ENCODE measurements around the gene SLC7A5. TPM values are rescaled to one million over a fixed set of nuclear protein-coding genes. Genes with fewer than 3 reads are reported as not detected.

Gene SLC7A5
- polyA plus RNA-seq, 1 donor from 2014 or later, result 3.9 TPM

DNA sequence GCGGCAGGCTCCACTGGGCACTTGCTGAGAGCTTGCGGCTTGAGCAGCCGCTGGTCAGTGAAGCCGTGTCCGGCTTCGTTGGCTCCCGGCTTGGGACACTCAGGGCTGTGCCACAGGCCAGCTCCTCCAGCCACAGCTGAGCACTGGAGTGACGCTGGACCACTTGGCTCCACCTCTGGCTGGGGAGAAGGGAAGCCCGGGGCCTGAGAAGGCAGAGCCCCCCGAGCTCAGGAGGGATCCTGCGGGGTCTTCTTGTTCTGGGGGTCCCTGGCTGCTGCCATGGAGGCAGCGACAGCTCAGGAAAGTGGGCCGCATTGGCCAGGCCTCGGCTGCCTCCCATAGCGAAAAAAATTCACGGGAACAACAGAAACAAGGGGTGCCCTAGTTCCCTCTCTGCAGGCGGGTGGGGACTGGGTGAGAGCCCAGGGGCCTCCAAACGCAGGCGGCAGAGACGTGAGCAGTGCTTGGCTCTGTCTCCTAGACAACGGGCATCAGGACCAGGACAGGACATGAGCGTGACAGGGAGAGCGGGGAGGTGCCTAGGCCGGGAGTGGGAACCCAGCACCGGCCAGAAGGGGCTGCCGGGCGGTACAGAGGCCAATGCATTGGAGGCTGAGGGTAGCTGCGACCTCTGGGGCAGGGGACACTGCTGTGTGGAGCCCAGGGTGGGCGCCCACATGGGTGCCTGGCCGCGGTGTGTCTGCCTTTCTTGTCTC, 37.7 kb downstream of the SLC7A5 start:
- Histone ChIP-seq H4K20me1 (ENCODE audit: insufficient read depth) (no peaks in the 10 kb centered on the region), H3K4me2 (ENCODE audit: low read length) (no peak overlapping the region), H3F3A (ENCODE audit: insufficient read depth, low read length, poor library complexity, severe bottlenecking) (no peaks in the 10 kb centered on the region), H3K9me3 (ENCODE audit: low read length) (no peaks in the 10 kb centered on the region), H3K27ac (ENCODE audit: low read length) (no peak overlapping the region), H3K36me3 (ENCODE audit: insufficient read depth, low read length) (no peaks in the 10 kb centered on the region), H3K4me3 (ENCODE audit: low read length) (no peak overlapping the region), H3K27me3 (ENCODE audit: insufficient read depth, low read depth, low read length) (no peaks in the 10 kb centered on the region), H3K9me2 (ENCODE audit: insufficient read depth, low read length) (no peaks in the 10 kb centered on the region), H3K79me2 (replicated peaks; ENCODE audit: insufficient read depth, low read length) (no peaks in the 10 kb centered on the region), H3K9ac (ENCODE audit: low read length) (no peak overlapping the region), H2AFZ (ENCODE audit: low read depth, low read length) (no peak overlapping the region)
- TF ChIP-seq, protein P1, sequence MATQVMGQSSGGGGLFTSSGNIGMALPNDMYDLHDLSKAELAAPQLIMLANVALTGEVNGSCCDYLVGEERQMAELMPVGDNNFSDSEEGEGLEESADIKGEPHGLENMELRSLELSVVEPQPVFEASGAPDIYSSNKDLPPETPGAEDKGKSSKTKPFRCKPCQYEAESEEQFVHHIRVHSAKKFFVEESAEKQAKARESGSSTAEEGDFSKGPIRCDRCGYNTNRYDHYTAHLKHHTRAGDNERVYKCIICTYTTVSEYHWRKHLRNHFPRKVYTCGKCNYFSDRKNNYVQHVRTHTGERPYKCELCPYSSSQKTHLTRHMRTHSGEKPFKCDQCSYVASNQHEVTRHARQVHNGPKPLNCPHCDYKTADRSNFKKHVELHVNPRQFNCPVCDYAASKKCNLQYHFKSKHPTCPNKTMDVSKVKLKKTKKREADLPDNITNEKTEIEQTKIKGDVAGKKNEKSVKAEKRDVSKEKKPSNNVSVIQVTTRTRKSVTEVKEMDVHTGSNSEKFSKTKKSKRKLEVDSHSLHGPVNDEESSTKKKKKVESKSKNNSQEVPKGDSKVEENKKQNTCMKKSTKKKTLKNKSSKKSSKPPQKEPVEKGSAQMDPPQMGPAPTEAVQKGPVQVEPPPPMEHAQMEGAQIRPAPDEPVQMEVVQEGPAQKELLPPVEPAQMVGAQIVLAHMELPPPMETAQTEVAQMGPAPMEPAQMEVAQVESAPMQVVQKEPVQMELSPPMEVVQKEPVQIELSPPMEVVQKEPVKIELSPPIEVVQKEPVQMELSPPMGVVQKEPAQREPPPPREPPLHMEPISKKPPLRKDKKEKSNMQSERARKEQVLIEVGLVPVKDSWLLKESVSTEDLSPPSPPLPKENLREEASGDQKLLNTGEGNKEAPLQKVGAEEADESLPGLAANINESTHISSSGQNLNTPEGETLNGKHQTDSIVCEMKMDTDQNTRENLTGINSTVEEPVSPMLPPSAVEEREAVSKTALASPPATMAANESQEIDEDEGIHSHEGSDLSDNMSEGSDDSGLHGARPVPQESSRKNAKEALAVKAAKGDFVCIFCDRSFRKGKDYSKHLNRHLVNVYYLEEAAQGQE (IDR thresholded peaks at IDR 0.05; ENCODE audit: borderline replicate concordance), result no peak
- TF ChIP-seq, protein P2, sequence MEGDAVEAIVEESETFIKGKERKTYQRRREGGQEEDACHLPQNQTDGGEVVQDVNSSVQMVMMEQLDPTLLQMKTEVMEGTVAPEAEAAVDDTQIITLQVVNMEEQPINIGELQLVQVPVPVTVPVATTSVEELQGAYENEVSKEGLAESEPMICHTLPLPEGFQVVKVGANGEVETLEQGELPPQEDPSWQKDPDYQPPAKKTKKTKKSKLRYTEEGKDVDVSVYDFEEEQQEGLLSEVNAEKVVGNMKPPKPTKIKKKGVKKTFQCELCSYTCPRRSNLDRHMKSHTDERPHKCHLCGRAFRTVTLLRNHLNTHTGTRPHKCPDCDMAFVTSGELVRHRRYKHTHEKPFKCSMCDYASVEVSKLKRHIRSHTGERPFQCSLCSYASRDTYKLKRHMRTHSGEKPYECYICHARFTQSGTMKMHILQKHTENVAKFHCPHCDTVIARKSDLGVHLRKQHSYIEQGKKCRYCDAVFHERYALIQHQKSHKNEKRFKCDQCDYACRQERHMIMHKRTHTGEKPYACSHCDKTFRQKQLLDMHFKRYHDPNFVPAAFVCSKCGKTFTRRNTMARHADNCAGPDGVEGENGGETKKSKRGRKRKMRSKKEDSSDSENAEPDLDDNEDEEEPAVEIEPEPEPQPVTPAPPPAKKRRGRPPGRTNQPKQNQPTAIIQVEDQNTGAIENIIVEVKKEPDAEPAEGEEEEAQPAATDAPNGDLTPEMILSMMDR (IDR thresholded peaks at IDR 0.05; ENCODE audit: poor library complexity, severe bottlenecking), result no peak
- TF ChIP-seq TAF1 (IDR thresholded peaks at IDR 0.05; ENCODE audit: low read depth) (no peak), EZH2 (IDR thresholded peaks at IDR 0.05; ENCODE audit: borderline replicate concordance, insufficient read depth, low read length, poor library complexity, severe bottlenecking) (no peak), SMC3 (conservative IDR thresholded peaks at IDR 0.05; ENCODE audit: poor library complexity) (no peak), MXI1 (conservative IDR thresholded peaks at IDR 0.05; ENCODE audit: poor library complexity, severe bottlenecking) (no peak), POLR2AphosphoS5 (IDR thresholded peaks at IDR 0.05) (no peak), RAD21 (conservative IDR thresholded peaks at IDR 0.05) (no peak), EP300 (conservative IDR thresholded peaks at IDR 0.05; ENCODE audit: poor library complexity, severe bottlenecking) (no peak)

DNA sequence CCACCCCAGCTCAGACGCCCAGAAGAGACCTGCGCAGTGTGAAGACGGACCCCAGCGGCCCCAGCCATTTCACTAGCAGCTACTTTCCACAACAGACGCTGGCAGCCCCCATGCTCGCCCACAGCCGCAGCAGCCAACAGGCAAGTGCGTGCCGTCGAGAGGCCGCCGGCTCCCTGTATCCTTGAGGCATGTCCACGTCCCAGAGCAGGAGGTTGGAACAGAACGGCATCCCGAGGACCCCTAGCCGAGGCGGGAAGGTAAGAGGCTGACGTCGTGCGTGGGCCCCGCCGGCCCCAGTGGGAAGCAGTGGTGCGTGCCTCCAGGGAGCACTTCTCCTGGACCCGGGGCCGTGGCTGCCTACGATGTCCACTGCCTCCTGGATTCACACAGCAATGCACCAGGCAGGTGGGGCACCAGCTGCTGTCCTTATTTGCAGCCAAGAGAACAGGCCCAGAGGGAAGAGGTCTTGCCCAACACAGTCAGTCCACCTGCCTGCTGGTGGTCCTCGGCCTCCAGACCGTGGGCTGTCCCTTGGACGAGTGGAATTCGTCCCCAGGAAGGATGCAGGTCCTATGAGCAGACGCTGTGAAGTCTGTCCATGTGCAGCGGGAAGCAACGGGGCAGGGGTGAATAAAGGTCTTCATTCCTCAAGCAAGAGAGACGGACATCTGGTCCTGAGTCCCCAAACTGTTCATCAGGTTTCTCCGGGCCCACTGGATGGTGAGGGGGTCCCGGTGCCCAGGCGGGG, 38.5 kb downstream of the SLC7A5 start:
- Histone ChIP-seq H3K4me2 (ENCODE audit: low read length) (no peak overlapping the region), H3K36me3 (ENCODE audit: insufficient read depth, low read length) (no peaks in the 10 kb centered on the region), H3K9me2 (ENCODE audit: insufficient read depth, low read length) (no peaks in the 10 kb centered on the region), H4K20me1 (ENCODE audit: insufficient read depth) (no peaks in the 10 kb centered on the region), H2AFZ (ENCODE audit: low read depth, low read length) (no peak overlapping the region), H3F3A (ENCODE audit: insufficient read depth, low read length, poor library complexity, severe bottlenecking) (no peaks in the 10 kb centered on the region), H3K27ac (ENCODE audit: low read length) (no peak overlapping the region), H3K27me3 (ENCODE audit: insufficient read depth, low read depth, low read length) (no peaks in the 10 kb centered on the region), H3K9me3 (ENCODE audit: low read length) (no peaks in the 10 kb centered on the region), H3K9ac (ENCODE audit: low read length) (no peak overlapping the region), H3K79me2 (replicated peaks; ENCODE audit: insufficient read depth, low read length) (no peaks in the 10 kb centered on the region), H3K4me3 (ENCODE audit: low read length) (no peak overlapping the region)
- TF ChIP-seq EP300 (conservative IDR thresholded peaks at IDR 0.05; ENCODE audit: poor library complexity, severe bottlenecking) (no peak), TAF1 (IDR thresholded peaks at IDR 0.05; ENCODE audit: low read depth) (no peak), POLR2AphosphoS5 (IDR thresholded peaks at IDR 0.05) (no peak), RAD21 (conservative IDR thresholded peaks at IDR 0.05) (no peak), EZH2 (IDR thresholded peaks at IDR 0.05; ENCODE audit: borderline replicate concordance, insufficient read depth, low read length, poor library complexity, severe bottlenecking) (no peak), MXI1 (conservative IDR thresholded peaks at IDR 0.05; ENCODE audit: poor library complexity, severe bottlenecking) (no peak), SMC3 (conservative IDR thresholded peaks at IDR 0.05; ENCODE audit: poor library complexity) (no peak)
- TF ChIP-seq, protein P2 (IDR thresholded peaks at IDR 0.05; ENCODE audit: poor library complexity, severe bottlenecking), result no peak
- TF ChIP-seq, protein P1 (IDR thresholded peaks at IDR 0.05; ENCODE audit: borderline replicate concordance), result no peak

Measured in neural cell (in vitro differentiated cells).